ENCODE results near the gene NFKBIE.
A peak's percentile ranks its signal among the peaks of the same experiment; 100 is the strongest.

NFKBIE gene

GRCh38 chr6:44247338-44248302 is 17.7 kb downstream of the NFKBIE start:
- TF ChIP-seq ZNF565 (CRISPR knock-in tag; conservative IDR thresholded peaks at IDR 0.05; ENCODE audit: low read depth) (0 out of 2 replicates have a peak, but pooled peaks have one; percentile 55), SNAI2 (CRISPR knock-in tag; IDR thresholded peaks at IDR 0.05) (no peak), ZC3H10 (CRISPR knock-in tag; IDR thresholded peaks at IDR 0.05) (no peak), BACH2 (CRISPR knock-in tag; IDR thresholded peaks at IDR 0.05; ENCODE audit: borderline replicate concordance) (no peak), ZFP30 (CRISPR knock-in tag; IDR thresholded peaks at IDR 0.05) (0 out of 2 replicates have a peak, but pooled peaks have one; percentile 1), ZNF8 (CRISPR knock-in tag; IDR thresholded peaks at IDR 0.05) (no peak), CSRNP3 (CRISPR knock-in tag; IDR thresholded peaks at IDR 0.05) (no peak), ZFP3 (CRISPR knock-in tag; IDR thresholded peaks at IDR 0.05) (no peak), TSHZ2 (CRISPR knock-in tag; IDR thresholded peaks at IDR 0.05) (no peak), RARB (CRISPR knock-in tag; IDR thresholded peaks at IDR 0.05) (no peak), ZNF70 (CRISPR knock-in tag; IDR thresholded peaks at IDR 0.05) (no peak), OSR1 (CRISPR knock-in tag; IDR thresholded peaks at IDR 0.05) (no peak), CREB5 (CRISPR knock-in tag; IDR thresholded peaks at IDR 0.05; ENCODE audit: low read depth) (no peak)
- TF ChIP-seq, protein P1, sequence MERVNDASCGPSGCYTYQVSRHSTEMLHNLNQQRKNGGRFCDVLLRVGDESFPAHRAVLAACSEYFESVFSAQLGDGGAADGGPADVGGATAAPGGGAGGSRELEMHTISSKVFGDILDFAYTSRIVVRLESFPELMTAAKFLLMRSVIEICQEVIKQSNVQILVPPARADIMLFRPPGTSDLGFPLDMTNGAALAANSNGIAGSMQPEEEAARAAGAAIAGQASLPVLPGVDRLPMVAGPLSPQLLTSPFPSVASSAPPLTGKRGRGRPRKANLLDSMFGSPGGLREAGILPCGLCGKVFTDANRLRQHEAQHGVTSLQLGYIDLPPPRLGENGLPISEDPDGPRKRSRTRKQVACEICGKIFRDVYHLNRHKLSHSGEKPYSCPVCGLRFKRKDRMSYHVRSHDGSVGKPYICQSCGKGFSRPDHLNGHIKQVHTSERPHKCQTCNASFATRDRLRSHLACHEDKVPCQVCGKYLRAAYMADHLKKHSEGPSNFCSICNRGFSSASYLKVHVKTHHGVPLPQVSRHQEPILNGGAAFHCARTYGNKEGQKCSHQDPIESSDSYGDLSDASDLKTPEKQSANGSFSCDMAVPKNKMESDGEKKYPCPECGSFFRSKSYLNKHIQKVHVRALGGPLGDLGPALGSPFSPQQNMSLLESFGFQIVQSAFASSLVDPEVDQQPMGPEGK (CRISPR knock-in tag; IDR thresholded peaks at IDR 0.05; ENCODE audit: borderline replicate concordance): peak; percentile 47; the same call in 1 of the 2 replicates
- peak; percentile 39 for ATAC-seq

GRCh38 chr6:44246663-44247337 is 18.6 kb downstream of the NFKBIE start, which contains the start of gene HSP90AB1:
TSS of gene HSP90AB1 (plus strand) at chr6:44247101. CDS start at chr6:44248630, 1,529 bp downstream.
- TF ChIP-seq TCF4 (CRISPR knock-in tag; IDR thresholded peaks at IDR 0.05; ENCODE audit: borderline replicate concordance) (no peak), ZNF8 (CRISPR knock-in tag; IDR thresholded peaks at IDR 0.05) (0 out of 2 replicates have a peak, but pooled peaks have one; percentile 22), POU6F1 (CRISPR knock-in tag; IDR thresholded peaks at IDR 0.05; ENCODE audit: borderline replicate concordance, low read depth) (0 out of 2 replicates have a peak, but pooled peaks have one; percentile 46), GLIS3 (CRISPR knock-in tag; IDR thresholded peaks at IDR 0.05) (no peak), PPARA (CRISPR knock-in tag; IDR thresholded peaks at IDR 0.05; ENCODE audit: borderline replicate concordance) (no peak), ARNTL (CRISPR knock-in tag; IDR thresholded peaks at IDR 0.05; ENCODE audit: borderline replicate concordance, low read depth) (no peak), RARB (CRISPR knock-in tag; IDR thresholded peaks at IDR 0.05) (no peak), SNAI2 (CRISPR knock-in tag; IDR thresholded peaks at IDR 0.05) (no peak), ZFP3 (CRISPR knock-in tag; IDR thresholded peaks at IDR 0.05) (no peak), CREB5 (CRISPR knock-in tag; IDR thresholded peaks at IDR 0.05; ENCODE audit: low read depth) (no peak), ZNF565 (CRISPR knock-in tag; conservative IDR thresholded peaks at IDR 0.05; ENCODE audit: low read depth) (no peak), CSRNP3 (CRISPR knock-in tag; IDR thresholded peaks at IDR 0.05) (peak; percentile 63; the same call in 1 of the 2 replicates), CSDC2 (CRISPR knock-in tag; IDR thresholded peaks at IDR 0.05) (no peak)
- TF ChIP-seq, protein P1 (CRISPR knock-in tag; IDR thresholded peaks at IDR 0.05; ENCODE audit: borderline replicate concordance): no peak

More at GRCh38 chr6:44246663-44247337, 18.6 kb downstream of the NFKBIE start, which contains the start of gene HSP90AB1:
- ATAC-seq: peak; percentile 77

Data from SK-N-SH treated with all-trans-retinoic acid at 6 μM for 48 hours (cell line).